Neural progenitor cell (in vitro differentiated cells): ENCODE data around the gene DENND5B.

Source experiments
- EZH2 ChIP-seq: fragments of 200-600 bp; sonication (generic); IDR thresholded peaks from 2 replicates; pipeline ENCODE4 v1.6.1; 2017; ENCODE audit warnings: antibody characterized with exemption, mild to moderate bottlenecking, moderate library complexity
- EZH2phosphoT487 ChIP-seq: fragments of 200-600 bp; sonication (generic); IDR thresholded peaks from 2 replicates; pipeline ENCODE4 v1.6.1; 2017; ENCODE audit warnings: antibody characterized with exemption
- TF ChIP-seq, protein P1 (sequence below): fragments of 200-600 bp; sonication (generic); IDR thresholded peaks from 2 replicates; pipeline ENCODE4 v1.5.1; 2017; ENCODE audit warnings: antibody characterized with exemption, mild to moderate bottlenecking

DNA sequence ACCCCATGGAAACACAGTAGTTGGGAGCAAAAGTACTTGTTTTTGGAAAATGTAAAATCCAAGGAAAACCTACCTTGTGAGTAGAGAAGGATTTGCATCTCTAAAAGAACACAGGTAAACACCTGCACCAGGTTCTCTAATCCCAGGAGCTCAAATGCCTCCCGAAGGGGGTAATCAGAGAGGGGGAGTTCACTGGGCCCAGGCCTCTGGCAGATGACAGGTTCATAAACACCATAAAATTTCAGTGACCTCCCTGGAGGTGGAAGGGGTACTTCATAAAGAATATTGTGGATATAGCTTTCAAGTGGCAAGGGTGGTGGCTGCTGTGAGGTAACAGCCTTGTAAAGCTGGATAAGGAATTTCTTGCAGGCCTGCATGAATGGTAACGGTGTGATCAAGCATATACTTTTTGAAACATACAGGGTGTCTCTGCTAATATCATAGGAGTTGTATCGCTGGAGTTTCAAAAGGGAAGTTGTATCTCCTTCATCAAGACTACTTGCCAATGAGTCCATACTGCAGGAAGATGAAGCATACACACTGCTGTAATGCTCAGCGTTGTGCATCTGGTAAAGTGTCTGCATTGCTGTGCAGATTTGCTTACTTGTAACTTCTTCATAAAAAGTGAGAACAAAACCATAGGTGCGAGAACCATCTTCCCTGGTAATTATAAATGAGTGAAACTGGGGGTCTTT lies 111.3 kb downstream of the DENND5B start:
- TF ChIP-seq, protein P1, sequence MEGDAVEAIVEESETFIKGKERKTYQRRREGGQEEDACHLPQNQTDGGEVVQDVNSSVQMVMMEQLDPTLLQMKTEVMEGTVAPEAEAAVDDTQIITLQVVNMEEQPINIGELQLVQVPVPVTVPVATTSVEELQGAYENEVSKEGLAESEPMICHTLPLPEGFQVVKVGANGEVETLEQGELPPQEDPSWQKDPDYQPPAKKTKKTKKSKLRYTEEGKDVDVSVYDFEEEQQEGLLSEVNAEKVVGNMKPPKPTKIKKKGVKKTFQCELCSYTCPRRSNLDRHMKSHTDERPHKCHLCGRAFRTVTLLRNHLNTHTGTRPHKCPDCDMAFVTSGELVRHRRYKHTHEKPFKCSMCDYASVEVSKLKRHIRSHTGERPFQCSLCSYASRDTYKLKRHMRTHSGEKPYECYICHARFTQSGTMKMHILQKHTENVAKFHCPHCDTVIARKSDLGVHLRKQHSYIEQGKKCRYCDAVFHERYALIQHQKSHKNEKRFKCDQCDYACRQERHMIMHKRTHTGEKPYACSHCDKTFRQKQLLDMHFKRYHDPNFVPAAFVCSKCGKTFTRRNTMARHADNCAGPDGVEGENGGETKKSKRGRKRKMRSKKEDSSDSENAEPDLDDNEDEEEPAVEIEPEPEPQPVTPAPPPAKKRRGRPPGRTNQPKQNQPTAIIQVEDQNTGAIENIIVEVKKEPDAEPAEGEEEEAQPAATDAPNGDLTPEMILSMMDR = no peak
- TF ChIP-seq EZH2 (no peak), EZH2phosphoT487 (no peak)
